ENCODE measurements around the gene SLC6A1. TPM values are rescaled to one million over a fixed set of nuclear protein-coding genes. Genes with fewer than 3 reads are reported as not detected.

Gene SLC6A1
- total RNA-seq, 1 donor: not detected

GRCh38 chr3:11029948-11030347 lies 37.4 kb downstream of the SLC6A1 start:
- no peaks in the 10 kb centered on the region for H3K9me3 ChIP-seq (ENCODE audit: low read depth, low read length)
- no peaks in the 10 kb centered on the region for H4K20me1 ChIP-seq (ENCODE audit: insufficient read depth, low read length)
- no peak for TF ChIP-seq CTCF (IDR thresholded peaks at IDR 0.05; ENCODE audit: extremely low read depth, low read depth, low read length)
- DNase-seq (ENCODE audit: insufficient read length, low spot score, missing footprints): no peak
- H3K4me3 ChIP-seq (ENCODE audit: insufficient read depth, low read length): no peak overlapping the region
- no peak overlapping the region for H3K4me2 ChIP-seq (ENCODE audit: insufficient read depth, low read length)
- no peaks in the 10 kb centered on the region for H3K36me3 ChIP-seq (ENCODE audit: insufficient read depth, low read length)
- no peaks in the 10 kb centered on the region for H3K79me2 ChIP-seq (ENCODE audit: insufficient read depth, low read length)
- no peaks in the 10 kb centered on the region for H3K4me1 ChIP-seq (ENCODE audit: insufficient read depth, low read length)
- peaks cover 3% of the 10 kb centered on the region for H3K27me3 ChIP-seq (ENCODE audit: insufficient read depth, low read length)
- H3K27ac ChIP-seq (ENCODE audit: low read depth, low read length): no peak overlapping the region
- no peak overlapping the region for H2AFZ ChIP-seq (ENCODE audit: low read length)

- DNase-seq (ENCODE audit: insufficient read length, low spot score, missing footprints): no peak
- no peaks in the 10 kb centered on the region for H4K20me1 ChIP-seq (ENCODE audit: insufficient read depth, low read length)
- no peaks in the 10 kb centered on the region for H3K4me1 ChIP-seq (ENCODE audit: insufficient read depth, low read length)
- no peak overlapping the region for H3K4me2 ChIP-seq (ENCODE audit: insufficient read depth, low read length)
- H3K27me3 ChIP-seq (ENCODE audit: insufficient read depth, low read length): peaks cover 11% of the 10 kb centered on the region
- no peak for TF ChIP-seq CTCF (IDR thresholded peaks at IDR 0.05; ENCODE audit: extremely low read depth, low read depth, low read length)
- H3K36me3 ChIP-seq (ENCODE audit: insufficient read depth, low read length): no peaks in the 10 kb centered on the region
- no peaks in the 10 kb centered on the region for H3K9me3 ChIP-seq (ENCODE audit: low read depth, low read length)
- H3K27ac ChIP-seq (ENCODE audit: low read depth, low read length): no peak overlapping the region
- no peaks in the 10 kb centered on the region for H3K79me2 ChIP-seq (ENCODE audit: insufficient read depth, low read length)
- H3K4me3 ChIP-seq (ENCODE audit: insufficient read depth, low read length): no peak overlapping the region
- H2AFZ ChIP-seq (ENCODE audit: low read length): no peak overlapping the region
Observed at GRCh38 chr3:11033871-11034270, 41.3 kb downstream of the SLC6A1 start.

GRCh38 chr3:11034309-11034985 lies 41.9 kb downstream of the SLC6A1 start:
- Histone ChIP-seq H3K27ac (ENCODE audit: low read depth, low read length) (no peak overlapping the region), H4K20me1 (ENCODE audit: insufficient read depth, low read length) (no peaks in the 10 kb centered on the region), H3K4me3 (ENCODE audit: insufficient read depth, low read length) (no peak overlapping the region), H3K79me2 (ENCODE audit: insufficient read depth, low read length) (no peaks in the 10 kb centered on the region), H3K27me3 (ENCODE audit: insufficient read depth, low read length) (peaks cover 15% of the 10 kb centered on the region), H3K4me1 (ENCODE audit: insufficient read depth, low read length) (no peaks in the 10 kb centered on the region), H3K36me3 (ENCODE audit: insufficient read depth, low read length) (no peaks in the 10 kb centered on the region), H2AFZ (ENCODE audit: low read length) (no peak overlapping the region), H3K9me3 (ENCODE audit: low read depth, low read length) (no peaks in the 10 kb centered on the region), H3K4me2 (ENCODE audit: insufficient read depth, low read length) (no peak overlapping the region)
- TF ChIP-seq CTCF (IDR thresholded peaks at IDR 0.05; ENCODE audit: extremely low read depth, low read depth, low read length): no peak
- DNase-seq (ENCODE audit: insufficient read length, low spot score, missing footprints): no peak

- H3K4me1 ChIP-seq (ENCODE audit: insufficient read depth, low read length): no peaks in the 10 kb centered on the region
- H3K27me3 ChIP-seq (ENCODE audit: insufficient read depth, low read length): peaks cover 19% of the 10 kb centered on the region
- TF ChIP-seq CTCF (IDR thresholded peaks at IDR 0.05; ENCODE audit: extremely low read depth, low read depth, low read length): no peak
- no peak for DNase-seq (ENCODE audit: insufficient read length, low spot score, missing footprints)
- no peak overlapping the region for H3K4me3 ChIP-seq (ENCODE audit: insufficient read depth, low read length)
- H2AFZ ChIP-seq (ENCODE audit: low read length): no peak overlapping the region
- H3K9me3 ChIP-seq (ENCODE audit: low read depth, low read length): no peaks in the 10 kb centered on the region
- no peaks in the 10 kb centered on the region for H3K79me2 ChIP-seq (ENCODE audit: insufficient read depth, low read length)
- H3K36me3 ChIP-seq (ENCODE audit: insufficient read depth, low read length): no peaks in the 10 kb centered on the region
- no peak overlapping the region for H3K4me2 ChIP-seq (ENCODE audit: insufficient read depth, low read length)
- no peak overlapping the region for H3K27ac ChIP-seq (ENCODE audit: low read depth, low read length)
- H4K20me1 ChIP-seq (ENCODE audit: insufficient read depth, low read length): no peaks in the 10 kb centered on the region
Observed at GRCh38 chr3:11035757-11036505, 43.4 kb downstream of the SLC6A1 start.
